HK-2 (cell line): ENCODE data around the gene PNPLA1.

Source experiments
- DNase-seq: peaks from one replicate; pipeline ENCODE4 v3.0.0-alpha.2; 2018; ENCODE audit not compliant: unreplicated experiment

Gene PNPLA1

GRCh38 chr6:36269834-36270705 is at the start of gene PNPLA1:
Gene PNPLA1, plus strand, starts transcription at chr6:36270060. Its CDS starts 400 bp downstream, at chr6:36270460.
- no peak for DNase-seq

- no peak for DNase-seq
Measured at GRCh38 chr6:36220226-36220625, 49.6 kb upstream of the PNPLA1 start.

GRCh38 chr6:36221674-36222073 is 48.2 kb upstream of the PNPLA1 start:
- DNase-seq: no peak

GRCh38 chr6:36222924-36223323 is 46.9 kb upstream of the PNPLA1 start:
- DNase-seq: no peak

GRCh38 chr6:36223706-36224105 is 46.2 kb upstream of the PNPLA1 start:
- no peak for DNase-seq

GRCh38 chr6:36224918-36225461 is 44.9 kb upstream of the PNPLA1 start:
- DNase-seq: peak; percentile 71

GRCh38 chr6:36226438-36227047 is 43.3 kb upstream of the PNPLA1 start:
- DNase-seq: no peak

- DNase-seq: no peak
Measured at GRCh38 chr6:36227379-36228228, 42.3 kb upstream of the PNPLA1 start.

- DNase-seq: no peak
Measured at GRCh38 chr6:36229223-36229622, 40.6 kb upstream of the PNPLA1 start.

GRCh38 chr6:36230371-36230770 is 39.5 kb upstream of the PNPLA1 start:
- DNase-seq: no peak

- DNase-seq: no peak
Measured at GRCh38 chr6:36232172-36232571, 37.7 kb upstream of the PNPLA1 start.

GRCh38 chr6:36235309-36235708 is 34.6 kb upstream of the PNPLA1 start:
- DNase-seq: no peak

GRCh38 chr6:36235862-36236261 is 34.0 kb upstream of the PNPLA1 start:
- DNase-seq: no peak

GRCh38 chr6:36239774-36240173 is 30.1 kb upstream of the PNPLA1 start:
- DNase-seq: no peak

GRCh38 chr6:36241728-36242127 is 28.1 kb upstream of the PNPLA1 start:
- no peak for DNase-seq

- DNase-seq: no peak
Measured at GRCh38 chr6:36242161-36242560, 27.7 kb upstream of the PNPLA1 start.

GRCh38 chr6:36242626-36243025 is 27.2 kb upstream of the PNPLA1 start:
- no peak for DNase-seq

GRCh38 chr6:36243562-36244212 is 26.2 kb upstream of the PNPLA1 start:
- DNase-seq: no peak

- DNase-seq: no peak
Measured at GRCh38 chr6:36244641-36245280, 25.1 kb upstream of the PNPLA1 start.

- no peak for DNase-seq
Measured at GRCh38 chr6:36245572-36246061, 24.2 kb upstream of the PNPLA1 start.
